Measurements from ENCODE around the gene EXOC3.
"Not testable (repeated sequence)": the region's sequence is repeated elsewhere in the genome, so short reads cannot be mapped to it uniquely, and the experiment has no call there.

EXOC3 gene

GRCh38 chr5:482506-482905, 39.5 kb downstream of the EXOC3 start:
- DNase-seq (ENCODE audit: extremely low spot score, insufficient read length, low read depth) (no peak), FAIRE-seq (no peak)

- FAIRE-seq (no peak), DNase-seq (ENCODE audit: extremely low spot score, insufficient read length, low read depth) (no peak)
Measured at GRCh38 chr5:483011-483410, 40.0 kb downstream of the EXOC3 start.

DNA sequence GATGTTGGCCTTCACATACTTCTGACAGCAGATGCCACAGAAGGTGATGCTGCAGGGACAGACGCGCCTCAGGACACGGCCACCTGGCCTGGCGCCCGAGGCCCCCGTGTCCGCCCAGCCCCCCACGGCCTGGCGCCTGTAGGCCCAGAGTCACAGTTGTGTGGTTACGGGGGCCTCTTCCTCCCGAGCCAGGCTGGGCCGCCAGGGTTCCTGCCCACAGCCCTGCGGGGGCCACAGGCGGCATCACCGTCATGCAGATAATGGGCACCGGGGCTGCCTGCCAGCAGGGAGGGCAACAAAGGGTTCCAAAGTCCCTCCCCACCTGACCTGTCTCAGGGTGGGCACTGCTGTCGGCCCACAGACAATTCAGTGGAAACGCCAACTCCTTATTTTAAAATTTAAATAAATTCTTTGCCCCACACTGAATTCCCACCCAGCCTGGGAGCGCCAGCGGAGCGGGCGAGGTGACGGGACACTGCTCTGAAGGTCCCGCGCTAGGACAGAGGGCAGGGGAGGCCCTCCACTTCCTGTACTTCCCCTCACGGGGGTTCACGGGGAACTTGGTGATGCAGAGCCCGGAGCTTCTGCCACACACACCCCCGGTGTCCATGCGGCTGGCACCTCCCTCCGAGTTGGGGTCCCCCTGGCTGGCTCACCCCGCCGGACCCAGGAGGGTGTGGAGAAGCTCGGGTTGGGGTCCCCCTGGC, 40.6 kb downstream of the EXOC3 start:
- FAIRE-seq (no peak), DNase-seq (ENCODE audit: extremely low spot score, insufficient read length, low read depth) (no peak)

DNA sequence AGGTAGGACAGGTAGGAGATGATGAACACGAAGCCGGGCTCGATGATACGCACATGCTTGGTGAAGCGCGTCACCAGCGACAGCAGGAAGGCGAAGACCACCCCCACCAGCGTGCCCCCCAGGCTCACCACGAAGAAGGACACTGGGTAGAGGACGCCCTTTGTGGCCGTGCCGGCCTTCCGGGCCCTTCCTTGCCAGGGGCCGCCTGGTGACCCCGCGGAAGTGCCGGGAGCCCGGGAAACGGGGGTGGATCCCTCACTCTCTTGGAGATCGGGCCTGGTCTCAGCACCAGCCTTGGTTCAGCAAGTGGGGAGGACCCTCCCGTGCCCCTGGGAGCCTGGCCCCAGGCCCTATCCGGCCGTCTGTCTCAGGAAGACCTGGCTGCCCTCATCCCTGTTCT, 41.6 kb downstream of the EXOC3 start:
- no peak for FAIRE-seq
- DNase-seq (ENCODE audit: extremely low spot score, insufficient read length, low read depth) = no peak

- DNase-seq (ENCODE audit: extremely low spot score, insufficient read length, low read depth) (no peak), FAIRE-seq (no peak)
Measured at GRCh38 chr5:485113-485945, 42.4 kb downstream of the EXOC3 start.

DNA sequence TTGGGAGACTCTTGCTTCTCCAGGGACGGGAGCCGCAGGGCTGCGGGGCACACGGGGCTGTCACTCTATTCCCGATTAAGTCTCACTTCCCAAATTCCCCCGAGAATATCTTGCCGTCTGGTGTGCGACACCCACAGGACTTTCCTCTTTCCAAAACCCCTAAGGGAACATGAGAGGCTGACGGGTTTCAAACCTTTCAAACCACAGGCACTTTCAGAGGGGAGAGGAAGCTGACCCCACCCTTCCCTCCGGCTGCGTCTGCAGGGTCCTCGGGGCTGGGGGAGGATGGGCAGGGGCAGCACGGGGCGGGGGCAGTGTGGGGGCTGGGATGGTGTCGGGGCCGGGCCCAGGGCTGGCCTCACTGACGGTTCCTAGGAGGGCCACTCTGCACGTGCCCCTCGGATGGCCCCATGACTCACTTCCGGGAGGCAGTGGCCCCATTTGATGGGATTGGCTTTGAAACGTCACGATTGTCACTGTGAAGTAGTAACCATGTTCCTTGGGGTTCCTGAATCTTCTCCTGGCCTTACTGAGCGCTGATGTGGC, 43.0 kb downstream of the EXOC3 start:
- DNase-seq (ENCODE audit: extremely low spot score, insufficient read length, low read depth) (no peak), FAIRE-seq (no peak)

DNA sequence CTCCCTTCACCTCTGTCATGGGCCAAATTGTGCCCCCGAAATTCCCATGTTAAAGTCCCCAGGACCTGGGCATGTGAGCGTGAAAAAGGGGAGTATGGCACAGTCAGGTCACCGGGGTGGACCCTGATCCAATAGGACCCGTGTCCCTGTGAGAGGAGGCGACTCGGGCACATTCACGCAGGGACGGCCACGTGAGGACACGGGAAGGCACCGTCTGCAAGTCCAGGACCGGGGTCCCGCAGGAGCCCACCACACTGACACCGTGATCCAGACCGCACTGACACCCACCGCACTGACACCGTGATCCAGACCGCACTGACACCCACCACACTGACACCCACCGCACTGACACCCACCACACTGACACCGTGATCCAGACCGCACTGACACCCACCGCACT, 43.6 kb downstream of the EXOC3 start:
- DNase-seq (ENCODE audit: extremely low spot score, insufficient read length, low read depth); FAIRE-seq: not testable (repeated sequence)

GRCh38 chr5:488241-488640, 45.3 kb downstream of the EXOC3 start:
- DNase-seq (ENCODE audit: extremely low spot score, insufficient read length, low read depth) (no peak), FAIRE-seq (no peak)

DNA sequence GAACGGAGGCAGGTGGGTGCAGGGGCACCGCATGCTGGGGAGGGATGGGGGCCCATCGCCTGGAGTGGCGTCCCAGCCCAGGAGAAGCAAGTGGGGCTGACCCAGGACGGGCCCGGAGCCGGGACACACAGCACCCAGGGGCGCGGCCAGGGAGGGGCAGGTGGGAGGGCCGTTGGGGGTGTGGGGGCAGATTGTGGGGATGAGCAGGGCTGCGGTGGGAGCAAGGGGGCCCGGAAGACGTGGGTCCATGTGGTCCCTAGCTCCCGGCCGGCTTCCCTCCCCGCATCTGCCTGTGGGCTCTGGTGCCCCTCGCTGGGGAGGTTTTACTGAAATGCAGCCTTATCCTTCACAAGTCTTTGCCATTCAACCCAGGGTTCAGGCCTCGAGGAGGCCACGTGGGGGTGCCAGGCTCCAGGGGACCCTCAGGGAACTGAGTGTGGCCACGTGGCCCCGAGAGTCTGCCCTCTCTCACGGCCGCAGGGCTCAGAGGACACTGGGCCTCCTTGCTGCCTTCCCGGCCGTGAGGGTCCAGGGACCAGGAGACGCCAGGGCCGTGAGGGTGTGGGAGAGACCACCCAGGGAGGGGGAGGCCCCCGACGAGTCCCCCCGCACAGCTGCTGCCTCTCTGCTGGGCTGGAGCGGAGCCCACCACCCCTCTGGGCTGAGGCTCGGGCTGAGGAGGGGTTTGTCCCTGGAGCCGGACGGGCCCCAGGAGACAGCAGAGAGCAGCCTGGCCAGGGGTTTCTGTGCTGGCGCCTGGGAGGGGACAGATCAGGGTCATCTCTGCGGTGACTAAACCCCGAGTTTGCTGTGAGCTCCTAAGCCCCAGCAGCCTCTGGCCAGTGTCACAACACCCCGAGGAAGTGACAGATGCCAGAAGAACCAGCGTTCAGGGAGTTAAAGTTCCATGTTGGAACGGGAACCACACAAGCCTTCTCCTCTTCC, 46.0 kb downstream of the EXOC3 start:
- FAIRE-seq = no peak
- DNase-seq (ENCODE audit: extremely low spot score, insufficient read length, low read depth) = no peak

- FAIRE-seq = no peak
- DNase-seq (ENCODE audit: extremely low spot score, insufficient read length, low read depth) = no peak
Measured at GRCh38 chr5:489689-490080, 46.7 kb downstream of the EXOC3 start.

- FAIRE-seq (no peak), DNase-seq (ENCODE audit: extremely low spot score, insufficient read length, low read depth) (no peak)
Measured at GRCh38 chr5:490116-491106, 47.4 kb downstream of the EXOC3 start.

GRCh38 chr5:491119-491855, 48.3 kb downstream of the EXOC3 start:
- FAIRE-seq (no peak), DNase-seq (ENCODE audit: extremely low spot score, insufficient read length, low read depth) (no peak)

DNA sequence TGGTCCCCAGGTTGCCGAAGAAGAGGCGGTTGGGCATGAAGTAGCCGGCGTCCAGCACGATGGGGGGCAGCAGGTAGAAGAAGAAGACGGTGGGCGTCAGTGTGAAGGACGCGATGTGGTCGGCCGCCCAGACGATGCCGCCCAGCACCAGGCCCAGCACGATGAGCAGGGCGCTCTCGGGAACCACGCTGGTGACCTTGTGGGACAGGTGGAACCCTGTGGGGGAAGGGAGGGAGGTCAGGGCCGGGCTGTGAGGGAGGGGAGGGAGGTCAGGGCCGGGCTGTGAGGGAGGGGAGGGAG, 48.8 kb downstream of the EXOC3 start:
- FAIRE-seq = no peak
- no peak for DNase-seq (ENCODE audit: extremely low spot score, insufficient read length, low read depth)

DNA sequence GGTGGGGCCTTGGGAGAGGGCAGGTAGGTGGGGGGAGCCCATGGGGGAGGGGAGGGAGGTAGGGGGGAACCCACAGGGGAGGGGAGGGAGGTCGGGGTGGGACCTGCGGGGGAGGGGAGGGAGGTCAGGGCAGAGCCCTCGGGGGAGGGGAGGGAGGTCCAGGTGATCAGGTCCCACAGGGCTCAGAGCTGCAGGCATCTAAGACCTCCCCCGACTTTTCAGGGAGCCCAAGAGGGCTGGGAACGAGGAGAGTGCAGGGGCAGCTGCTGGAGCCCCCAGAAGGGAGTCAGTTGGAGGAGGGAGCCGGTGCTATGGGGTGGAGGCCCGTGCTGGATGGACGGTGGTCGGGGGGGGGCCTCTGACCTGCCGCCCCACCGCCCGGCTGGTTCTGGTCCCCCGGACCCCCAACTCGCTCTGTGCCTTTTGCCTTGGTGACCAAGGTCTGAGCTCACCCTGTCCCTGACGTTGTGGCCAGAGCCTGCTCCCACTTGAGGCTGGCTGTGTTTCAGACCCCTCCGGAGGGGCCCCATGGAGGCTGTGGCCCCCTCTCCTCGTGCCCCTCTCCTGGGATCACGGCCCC, 49.4 kb downstream of the EXOC3 start:
- DNase-seq (ENCODE audit: extremely low spot score, insufficient read length, low read depth) (no peak), FAIRE-seq (no peak)

DNA sequence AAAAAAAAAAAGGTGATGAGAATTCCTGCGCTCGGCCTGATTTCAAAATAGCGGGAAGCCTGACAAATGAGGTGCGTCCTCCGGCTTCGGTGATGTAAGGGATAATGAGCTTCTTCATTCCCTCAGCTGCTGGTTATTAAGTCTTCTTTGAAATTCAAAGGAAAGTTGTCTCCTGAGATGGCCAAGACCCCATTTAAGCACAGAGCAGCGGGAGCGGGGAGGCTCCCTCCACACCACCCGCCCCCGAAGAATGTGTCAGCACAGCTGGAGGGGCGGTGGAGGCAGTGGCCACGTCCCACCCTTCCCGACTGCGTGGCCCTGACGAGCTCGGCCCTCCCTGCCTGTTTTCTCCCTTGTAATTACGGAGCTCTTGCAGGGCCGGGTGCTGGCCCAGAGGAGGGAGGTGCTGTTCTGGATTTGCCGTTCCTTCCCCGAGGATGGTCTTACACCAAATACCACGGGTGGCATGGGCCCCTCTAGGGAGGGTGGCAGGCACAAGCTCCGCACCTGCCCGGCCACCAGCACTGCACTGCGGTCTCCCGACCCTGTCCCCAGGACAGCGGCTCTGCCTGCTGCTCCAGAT, 50.2 kb downstream of the EXOC3 start:
- DNase-seq (ENCODE audit: extremely low spot score, insufficient read length, low read depth) (no peak), FAIRE-seq (no peak)

DNA sequence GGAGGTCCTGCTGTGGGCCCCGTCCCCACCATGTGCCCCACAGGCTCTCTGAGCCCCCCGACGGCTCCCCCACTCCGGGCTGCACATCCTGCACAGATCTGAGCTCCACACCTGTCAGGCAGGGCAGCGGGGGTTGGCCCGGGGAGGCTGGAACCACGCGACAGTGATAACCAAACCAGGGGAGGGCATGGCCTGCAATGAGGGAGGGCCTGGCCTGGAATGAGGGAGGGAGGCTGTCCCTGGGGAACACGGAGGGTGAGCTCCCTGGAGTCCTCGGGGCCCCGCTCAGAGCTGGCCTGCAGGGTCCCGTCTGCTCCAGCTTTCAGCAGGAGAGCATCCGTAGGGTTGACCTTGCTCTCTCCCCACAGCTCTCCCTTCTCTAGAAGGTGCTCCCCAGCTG, 50.8 kb downstream of the EXOC3 start:
- FAIRE-seq (no peak), DNase-seq (ENCODE audit: extremely low spot score, insufficient read length, low read depth) (no peak)

DNA sequence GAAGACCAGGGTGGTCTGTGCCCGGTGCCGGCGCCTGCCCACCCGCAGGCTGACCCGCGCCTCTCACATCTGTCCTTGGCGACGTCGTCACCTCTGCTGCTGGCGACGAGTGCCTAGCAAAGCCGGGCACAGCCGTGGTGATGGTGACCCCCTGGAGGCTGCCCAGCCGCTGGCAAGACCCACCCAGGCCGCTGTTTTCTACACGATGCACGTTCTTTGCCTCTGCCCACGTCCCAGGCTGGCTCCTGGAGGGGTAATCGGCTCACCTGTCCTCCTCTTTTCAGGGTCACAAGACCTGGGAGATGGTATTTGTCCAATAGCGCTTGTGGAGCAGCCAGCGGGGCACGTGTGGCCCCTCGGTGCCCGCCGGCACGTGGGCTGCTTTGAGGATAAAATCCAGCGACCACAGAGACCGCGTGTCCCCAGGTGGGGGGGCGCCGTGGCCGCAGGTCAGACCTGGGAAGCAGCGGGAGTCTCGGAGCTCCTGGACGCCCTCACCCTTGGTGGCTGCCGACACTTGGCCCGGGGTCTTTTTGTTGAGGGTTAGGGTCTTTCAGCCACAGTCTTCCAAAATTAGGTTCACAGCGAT, 51.8 kb downstream of the EXOC3 start:
- FAIRE-seq = no peak
- no peak for DNase-seq (ENCODE audit: extremely low spot score, insufficient read length, low read depth)

DNA sequence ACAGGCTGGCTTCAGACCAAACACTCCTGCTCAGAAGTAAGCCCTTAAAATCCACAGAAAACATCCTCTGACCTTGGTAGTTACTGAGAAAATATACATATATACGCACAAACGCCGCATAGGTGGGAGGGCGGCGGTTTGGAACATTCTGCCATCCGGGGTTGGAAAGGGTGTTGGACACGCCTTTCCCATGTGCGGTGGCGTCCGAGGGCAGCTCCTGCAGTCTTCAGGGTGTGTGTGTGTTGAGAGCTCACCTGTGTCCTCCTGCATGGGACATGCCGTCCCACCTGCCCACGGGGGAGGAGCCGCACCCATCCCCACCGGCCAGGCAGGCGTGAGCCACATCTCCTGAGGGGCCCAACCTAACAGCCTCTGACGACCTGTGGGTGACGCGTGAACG, 53.1 kb downstream of the EXOC3 start:
- DNase-seq (ENCODE audit: extremely low spot score, insufficient read length, low read depth) (no peak), FAIRE-seq (no peak)
